Muscle of back (tissue), 13 donors: Measurements from ENCODE around the gene EIF3C. TPM values are rescaled to one million over a fixed set of nuclear protein-coding genes. Genes with fewer than 3 reads are reported as not detected.
"Not testable (repeated sequence)": the region's sequence is repeated elsewhere in the genome, so short reads cannot be mapped to it uniquely, and the experiment has no call there.

Experiments used
- DNase-seq, 3 donors: peaks; one replicate each; pipeline versions ENCODE4 v3.0.0 to v3.0.0-alpha.2; 2013
- long read RNA-seq, 9 donors: transcript quantifications; one replicate each; lab custom pipeline, GENCODE V29; 2026
- polyA plus RNA-seq, 10 donors: library from polyadenylated mRNA; unstranded; fragments of 120-200 nt; gene quantifications; one replicate each; pipeline ENCODE4 v1.2.1, GENCODE V29; 2013; ENCODE audit not compliant: insufficient read length in 10 of 10

The EIF3C gene
- polyA plus RNA-seq = 100 to 1,000 TPM; 175 to 425 (median 322) TPM
- long read RNA-seq, donor 1, transcript EIF3C-201 (21 exons, 3,145 nt) = major isoform, 33 of 59 reads
- long read RNA-seq, donor 1, partial matches to known transcripts = 21 of 59 reads
- long read RNA-seq, donor 1, other reads (novel, unspliced or antisense) = 0 of 59 reads
- long read RNA-seq, donor 2, transcript EIF3C-201 (21 exons, 3,145 nt) = major isoform, 34 of 40 reads
- long read RNA-seq, donor 2, partial matches to known transcripts = 0 of 40 reads
- long read RNA-seq, donor 2, other reads (novel, unspliced or antisense) = 0 of 40 reads
- long read RNA-seq, donor 3 = 0 reads
- long read RNA-seq, donor 4, transcript EIF3C-201 (21 exons, 3,145 nt) = major isoform, 28 of 43 reads
- long read RNA-seq, donor 4, partial matches to known transcripts = 8 of 43 reads
- long read RNA-seq, donor 4, other reads (novel, unspliced or antisense) = 0 of 43 reads
- long read RNA-seq, donor 5, transcript EIF3C-211 (20 exons, 2,986 nt) = minor isoform, 5 of 373 reads
- long read RNA-seq, donor 5, transcript EIF3C-201 (21 exons, 3,145 nt) = major isoform, 25 of 373 reads
- long read RNA-seq, donor 5, partial matches to known transcripts = 312 of 373 reads
- long read RNA-seq, donor 5, other reads (novel, unspliced or antisense) = 30 of 373 reads
- long read RNA-seq, donor 6, transcript EIF3C-201 (21 exons, 3,145 nt) = major isoform, 37 of 67 reads
- long read RNA-seq, donor 6, partial matches to known transcripts = 20 of 67 reads
- long read RNA-seq, donor 6, other reads (novel, unspliced or antisense) = 5 of 67 reads
- long read RNA-seq, donor 7, transcript EIF3C-201 (21 exons, 3,145 nt) = major isoform, 35 of 45 reads
- long read RNA-seq, donor 7, partial matches to known transcripts = 0 of 45 reads
- long read RNA-seq, donor 7, other reads (novel, unspliced or antisense) = 6 of 45 reads
- long read RNA-seq, donor 8, transcript EIF3C-201 (21 exons, 3,145 nt) = major isoform, 17 of 19 reads
- long read RNA-seq, donor 8, partial matches to known transcripts = 0 of 19 reads
- long read RNA-seq, donor 8, other reads (novel, unspliced or antisense) = 0 of 19 reads
- long read RNA-seq, donor 9, transcript EIF3C-201 (21 exons, 3,145 nt) = major isoform, 6 of 8 reads
- long read RNA-seq, donor 9, partial matches to known transcripts = 0 of 8 reads
- long read RNA-seq, donor 9, other reads (novel, unspliced or antisense) = 0 of 8 reads

- DNase-seq = not testable (repeated sequence)
Measured at GRCh38 chr16:28711220-28712083, at the start of gene EIF3C. EIF3C (plus strand) TSS chr16:28711464; CDS start chr16:28711687, 223 bp downstream.

- not testable (repeated sequence) for DNase-seq
Measured at GRCh38 chr16:28666264-28666663, 45.0 kb upstream of the EIF3C start.

- not testable (repeated sequence) for DNase-seq
Measured at GRCh38 chr16:28667480-28667879, 43.8 kb upstream of the EIF3C start.

- not testable (repeated sequence) for DNase-seq
Measured at GRCh38 chr16:28668199-28668598, 43.1 kb upstream of the EIF3C start.

GRCh38 chr16:28688327-28688952, 22.8 kb upstream of the EIF3C start:
- DNase-seq = not testable (repeated sequence)

GRCh38 chr16:28689425-28689824, 21.8 kb upstream of the EIF3C start:
- DNase-seq = not testable (repeated sequence)

GRCh38 chr16:28691722-28692121, 19.5 kb upstream of the EIF3C start:
- not testable (repeated sequence) for DNase-seq

- not testable (repeated sequence) for DNase-seq
Measured at GRCh38 chr16:28693257-28693950, 17.9 kb upstream of the EIF3C start.

- not testable (repeated sequence) for DNase-seq
Measured at GRCh38 chr16:28699792-28700191, 11.5 kb upstream of the EIF3C start.

- not testable (repeated sequence) for DNase-seq
Measured at GRCh38 chr16:28700349-28700748, 10.9 kb upstream of the EIF3C start.

GRCh38 chr16:28701384-28701783, 9.9 kb upstream of the EIF3C start:
- not testable (repeated sequence) for DNase-seq

GRCh38 chr16:28704246-28704645, 7.0 kb upstream of the EIF3C start:
- DNase-seq = not testable (repeated sequence)

- not testable (repeated sequence) for DNase-seq
Measured at GRCh38 chr16:28722852-28723650, 11.8 kb downstream of the EIF3C start.

- not testable (repeated sequence) for DNase-seq
Measured at GRCh38 chr16:28731253-28731652, 20.0 kb downstream of the EIF3C start.

GRCh38 chr16:28732455-28733124, 21.3 kb downstream of the EIF3C start:
- DNase-seq = not testable (repeated sequence)

- not testable (repeated sequence) for DNase-seq
Measured at GRCh38 chr16:28739787-28740186, 28.5 kb downstream of the EIF3C start.

GRCh38 chr16:28740631-28741030, 29.4 kb downstream of the EIF3C start:
- not testable (repeated sequence) for DNase-seq

- not testable (repeated sequence) for DNase-seq
Measured at GRCh38 chr16:28741295-28741694, 30.0 kb downstream of the EIF3C start.
